Loucy (cell line): ENCODE results near the gene ARHGAP15.

ENCODE experiments used
- H2AFZ ChIP-seq: fragments of 200-600 bp; sonication (generic); 2 replicates; pipeline ENCODE4 v1.6.0; 2016; ENCODE audit warnings: antibody characterized with exemption, mild to moderate bottlenecking, low read length, moderate library complexity
- H3F3A ChIP-seq: fragments of 200-600 bp; 2 replicates; pipeline ENCODE4 v1.6.0; 2016; ENCODE audit warnings: antibody characterized with exemption, low read depth, mild to moderate bottlenecking
- H3K27me3 ChIP-seq: fragments of 200-600 bp; sonication (generic); 2 replicates; pipeline ENCODE4 v1.6.1; 2014; ENCODE audit warnings: low read length, mild to moderate bottlenecking; ENCODE audit not compliant: insufficient read depth, poor library complexity, severe bottlenecking
- H3K36me3 ChIP-seq: fragments of 200-600 bp; sonication (generic); 2 replicates; pipeline ENCODE4 v1.6.1; 2016; ENCODE audit warnings: low read length; ENCODE audit not compliant: insufficient read depth
- H3K4me1 ChIP-seq: fragments of 200-600 bp; sonication (generic); 2 replicates; pipeline ENCODE4 v1.5.1; 2014; ENCODE audit warnings: low read length, mild to moderate bottlenecking; ENCODE audit not compliant: insufficient read depth, poor library complexity, severe bottlenecking
- H3K4me2 ChIP-seq: fragments of 200-600 bp; sonication (generic); 2 replicates; pipeline ENCODE4 v1.6.0; 2014; ENCODE audit warnings: antibody characterized with exemption, low read length, low read depth, mild to moderate bottlenecking; ENCODE audit not compliant: poor library complexity, severe bottlenecking
- H3K4me3 ChIP-seq: fragments of 200-600 bp; sonication (generic); 2 replicates; pipeline ENCODE4 v1.5.1; 2014; ENCODE audit warnings: low read length, mild to moderate bottlenecking, mixed read lengths; ENCODE audit not compliant: poor library complexity, severe bottlenecking
- H3K79me2 ChIP-seq: fragments of 200-600 bp; sonication (generic); 2 replicates; pipeline ENCODE4 v1.6.1; 2014; ENCODE audit warnings: low read length; ENCODE audit not compliant: insufficient read depth
- H3K9ac ChIP-seq: fragments of 200-600 bp; sonication (generic); 2 replicates; pipeline ENCODE4 v1.6.0; 2014; ENCODE audit warnings: mild to moderate bottlenecking, low read depth, low read length, moderate library complexity; ENCODE audit not compliant: poor library complexity, severe bottlenecking
- H3K9me2 ChIP-seq: fragments of 200-600 bp; sonication (generic); replicated peaks from 2 replicates; pipeline ENCODE4 v1.6.1; 2016; ENCODE audit warnings: low read depth, low read length, mixed read lengths
- H3K9me3 ChIP-seq: fragments of 200-600 bp; sonication (generic); 2 replicates; pipeline ENCODE4 v1.6.1; 2014; ENCODE audit warnings: mild to moderate bottlenecking, antibody characterized with exemption, low read length, low read depth; ENCODE audit not compliant: insufficient read depth
- H4K20me1 ChIP-seq: fragments of 200-600 bp; sonication (generic); 2 replicates; pipeline ENCODE4 v1.6.0; 2014; ENCODE audit warnings: antibody characterized with exemption, low read length, mild to moderate bottlenecking; ENCODE audit not compliant: insufficient read depth, poor library complexity, severe bottlenecking
- EZH2phosphoT487 ChIP-seq: fragments of 200-600 bp; IDR thresholded peaks from 2 replicates; pipeline ENCODE4 v1.6.1; 2018; ENCODE audit warnings: antibody characterized with exemption, mild to moderate bottlenecking, moderate library complexity, borderline replicate concordance
- TF ChIP-seq, protein P1 (sequence below): fragments of 200-600 bp; sonication (generic); conservative IDR thresholded peaks from 2 replicates; pipeline ENCODE4 v1.5.1; 2014; ENCODE audit warnings: mild to moderate bottlenecking, antibody characterized with exemption, low read length

Gene ARHGAP15

DNA sequence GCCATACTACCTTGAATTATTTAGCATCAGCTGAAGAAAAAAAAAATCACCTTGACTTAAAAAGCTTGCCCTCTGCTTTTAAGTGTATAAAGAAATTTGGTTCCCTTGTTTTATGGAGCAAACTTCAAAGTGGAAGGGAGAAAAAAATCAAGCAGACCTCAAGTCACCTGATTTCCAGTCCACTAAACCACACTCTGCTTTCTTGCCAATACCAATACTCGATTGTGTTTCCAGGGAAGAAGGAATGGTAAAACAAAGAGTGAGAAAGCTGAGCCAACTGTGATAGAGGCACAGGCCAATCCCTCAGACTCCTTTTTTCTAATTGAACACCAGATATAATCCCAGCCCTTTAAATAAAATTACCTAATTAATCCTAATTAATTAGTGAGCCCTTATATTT is 587.3 kb downstream of the ARHGAP15 start:
- Histone ChIP-seq H3K9me2 (no peaks in the 10 kb centered on the region), H3K4me3 (no peak overlapping the region), H3K4me2 (no peak overlapping the region), H3K79me2 (no peaks in the 10 kb centered on the region), H3K27me3 (no peaks in the 10 kb centered on the region), H3K4me1 (peaks cover 10% of the 10 kb centered on the region), H3K9ac (no peak overlapping the region), H3K9me3 (peaks cover 2% of the 10 kb centered on the region; the same call in 1 of the 2 replicates), H3K36me3 (peaks cover 48% of the 10 kb centered on the region; the same call in 1 of the 2 replicates), H2AFZ (no peak overlapping the region), H3F3A (no peaks in the 10 kb centered on the region), H4K20me1 (no peaks in the 10 kb centered on the region)
- TF ChIP-seq EZH2phosphoT487 = no peak
- TF ChIP-seq, protein P1, sequence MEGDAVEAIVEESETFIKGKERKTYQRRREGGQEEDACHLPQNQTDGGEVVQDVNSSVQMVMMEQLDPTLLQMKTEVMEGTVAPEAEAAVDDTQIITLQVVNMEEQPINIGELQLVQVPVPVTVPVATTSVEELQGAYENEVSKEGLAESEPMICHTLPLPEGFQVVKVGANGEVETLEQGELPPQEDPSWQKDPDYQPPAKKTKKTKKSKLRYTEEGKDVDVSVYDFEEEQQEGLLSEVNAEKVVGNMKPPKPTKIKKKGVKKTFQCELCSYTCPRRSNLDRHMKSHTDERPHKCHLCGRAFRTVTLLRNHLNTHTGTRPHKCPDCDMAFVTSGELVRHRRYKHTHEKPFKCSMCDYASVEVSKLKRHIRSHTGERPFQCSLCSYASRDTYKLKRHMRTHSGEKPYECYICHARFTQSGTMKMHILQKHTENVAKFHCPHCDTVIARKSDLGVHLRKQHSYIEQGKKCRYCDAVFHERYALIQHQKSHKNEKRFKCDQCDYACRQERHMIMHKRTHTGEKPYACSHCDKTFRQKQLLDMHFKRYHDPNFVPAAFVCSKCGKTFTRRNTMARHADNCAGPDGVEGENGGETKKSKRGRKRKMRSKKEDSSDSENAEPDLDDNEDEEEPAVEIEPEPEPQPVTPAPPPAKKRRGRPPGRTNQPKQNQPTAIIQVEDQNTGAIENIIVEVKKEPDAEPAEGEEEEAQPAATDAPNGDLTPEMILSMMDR = no peak

DNA sequence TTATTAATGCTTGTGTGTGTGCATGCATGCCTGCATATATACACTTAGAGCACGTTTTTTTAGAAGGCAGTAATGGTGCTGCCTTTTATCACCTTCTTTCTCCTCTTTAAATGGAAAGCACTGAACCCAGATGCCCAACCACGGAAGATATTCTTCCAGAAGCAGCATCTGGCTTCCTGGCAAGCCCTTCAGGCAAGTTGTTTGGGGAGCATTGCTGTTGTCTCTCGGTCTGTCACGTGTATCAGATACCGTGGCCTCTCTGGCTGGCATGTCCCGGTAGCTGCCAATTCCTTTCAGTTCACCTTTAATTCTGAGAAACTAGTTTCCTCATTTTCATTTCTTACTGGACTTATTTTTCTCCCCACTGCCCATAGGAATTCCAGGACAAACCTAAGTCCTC is 587.8 kb downstream of the ARHGAP15 start:
- H2AFZ ChIP-seq = no peak overlapping the region
- H3K9ac ChIP-seq = no peak overlapping the region
- no peaks in the 10 kb centered on the region for H3K79me2 ChIP-seq
- H3K27me3 ChIP-seq = no peaks in the 10 kb centered on the region
- H3K4me3 ChIP-seq = no peak overlapping the region
- no peaks in the 10 kb centered on the region for H3F3A ChIP-seq
- peaks cover under 1% of the 10 kb centered on the region; the same call in 1 of the 2 replicates for H3K9me3 ChIP-seq
- H4K20me1 ChIP-seq = no peaks in the 10 kb centered on the region
- H3K4me2 ChIP-seq = no peak overlapping the region
- peaks cover 43% of the 10 kb centered on the region; the same call in 1 of the 2 replicates for H3K36me3 ChIP-seq
- no peaks in the 10 kb centered on the region for H3K9me2 ChIP-seq
- peaks cover 10% of the 10 kb centered on the region for H3K4me1 ChIP-seq
- TF ChIP-seq EZH2phosphoT487 = no peak
- TF ChIP-seq, protein P1 = no peak

DNA sequence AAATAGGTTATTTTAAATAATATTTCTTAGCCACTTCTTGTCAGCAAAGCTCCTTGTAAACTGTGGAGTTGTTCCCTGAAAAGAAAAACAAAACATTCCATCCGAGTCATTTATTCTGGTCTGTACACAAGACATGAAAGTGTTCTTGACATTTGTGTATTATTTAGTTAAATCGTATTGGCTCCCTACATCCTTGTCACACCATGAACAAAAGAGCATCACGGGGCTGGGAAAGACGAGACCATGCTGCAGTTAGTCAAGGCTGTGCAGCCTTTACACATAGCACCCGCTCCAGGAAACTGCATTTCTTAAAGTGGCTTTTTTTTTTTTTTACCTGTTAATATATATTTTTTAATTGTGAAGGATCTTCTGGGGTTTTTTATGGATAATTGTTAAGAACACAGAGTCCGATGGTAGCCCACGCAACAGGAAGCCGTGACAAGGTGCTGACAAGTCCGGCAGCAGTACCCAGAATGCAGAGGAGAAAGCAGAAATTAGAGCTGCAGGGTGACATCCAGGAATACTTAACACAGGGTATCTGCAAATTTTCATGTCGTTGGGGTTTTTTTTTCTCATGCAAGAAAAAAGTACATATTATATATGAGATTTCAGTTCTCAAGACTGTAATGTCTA is 588.4 kb downstream of the ARHGAP15 start:
- H3K9ac ChIP-seq = no peak overlapping the region
- H2AFZ ChIP-seq = no peak overlapping the region
- H3K36me3 ChIP-seq = peaks cover 37% of the 10 kb centered on the region; the same call in 1 of the 2 replicates

More for the DNA sequence above, 588.4 kb downstream of the ARHGAP15 start:
- no peak overlapping the region for H3K4me3 ChIP-seq
- no peaks in the 10 kb centered on the region for H4K20me1 ChIP-seq
- no peaks in the 10 kb centered on the region for H3F3A ChIP-seq
- no peak overlapping the region for H3K4me2 ChIP-seq
- H3K79me2 ChIP-seq = no peaks in the 10 kb centered on the region
- no peak for TF ChIP-seq EZH2phosphoT487
- TF ChIP-seq, protein P1 = no peak
- H3K9me2 ChIP-seq = no peaks in the 10 kb centered on the region
- peaks cover 10% of the 10 kb centered on the region for H3K4me1 ChIP-seq
- no peaks in the 10 kb centered on the region; the same call in 1 of the 2 replicates for H3K9me3 ChIP-seq
- H3K27me3 ChIP-seq = no peaks in the 10 kb centered on the region
